NB4 (cell line): ENCODE results near the gene BFSP2.
A peak's percentile ranks its signal among the peaks of the same experiment; 100 is the strongest.
"Not testable (repeated sequence)": the region's sequence is repeated elsewhere in the genome, so short reads cannot be mapped to it uniquely, and the experiment has no call there.

ENCODE experiments used
- DNase-seq: peaks from one replicate; pipeline ENCODE4 v3.0.0; 2010; ENCODE audit warnings: low read depth
- H3K4me3 ChIP-seq: one replicate; pipeline ENCODE4 v1.5.1; 2011; ENCODE audit warnings: mild to moderate bottlenecking, low read depth, low read length, moderate library complexity
- CTCF ChIP-seq: IDR thresholded peaks from one replicate; pipeline ENCODE4 v1.5.1; 2012; ENCODE audit warnings: low read depth, low read length
- MAX ChIP-seq: IDR thresholded peaks from 2 replicates; pipeline ENCODE4 v1.6.1; 2011; ENCODE audit warnings: low read depth, low read length
- MYC ChIP-seq: IDR thresholded peaks from 2 replicates; pipeline ENCODE4 v1.6.1; 2011; ENCODE audit warnings: low read depth, low read length
- POLR2A ChIP-seq: IDR thresholded peaks from 2 replicates; pipeline ENCODE4 v1.6.1; 2011; ENCODE audit warnings: mild to moderate bottlenecking; ENCODE audit not compliant: insufficient read length; ENCODE audit errors: extremely low read depth

The BFSP2 gene

GRCh38 chr3:133469140-133469731 lies 69.4 kb downstream of the BFSP2 start:
- DNase-seq = no peak
- no peak for TF ChIP-seq MAX
- no peak for TF ChIP-seq CTCF
- no peak for TF ChIP-seq POLR2A
- TF ChIP-seq MYC = no peak
- no peak overlapping the region for H3K4me3 ChIP-seq

- DNase-seq = no peak
- TF ChIP-seq POLR2A (no peak), MAX (no peak), MYC (no peak), CTCF (no peak)
- H3K4me3 ChIP-seq = no peak overlapping the region
Measured at GRCh38 chr3:133472242-133472641, 72.4 kb downstream of the BFSP2 start.

- DNase-seq = no peak
- no peak overlapping the region for H3K4me3 ChIP-seq
- no peak for TF ChIP-seq MYC
- TF ChIP-seq POLR2A = no peak
- TF ChIP-seq MAX = no peak
- no peak for TF ChIP-seq CTCF
Measured at GRCh38 chr3:133472889-133473288, 73.0 kb downstream of the BFSP2 start.

GRCh38 chr3:133473472-133474191 lies 73.8 kb downstream of the BFSP2 start:
- DNase-seq, H3K4me3 ChIP-seq: not testable (repeated sequence)

- no peak for TF ChIP-seq MAX
- TF ChIP-seq CTCF = no peak
- no peak for TF ChIP-seq POLR2A
- no peak for TF ChIP-seq MYC
- no peak for DNase-seq
- no peak overlapping the region for H3K4me3 ChIP-seq
Measured at GRCh38 chr3:133474251-133474801, 74.5 kb downstream of the BFSP2 start.

GRCh38 chr3:133474817-133475216 lies 75.0 kb downstream of the BFSP2 start:
- TF ChIP-seq CTCF = no peak
- H3K4me3 ChIP-seq = no peak overlapping the region
- peak; percentile 28 for DNase-seq
